SJCRH30 (cell line): ENCODE measurements around the gene KCNJ4. TPM values are rescaled to one million over a fixed set of nuclear protein-coding genes. Genes with fewer than 3 reads are reported as not detected.

Experiments used
- DNase-seq, 2 experiments: peaks; one replicate each; pipeline ENCODE4 v3.0.0-alpha.2; 2015 to 2020
- H3K27ac ChIP-seq: fragments of 250-450 bp; sonication (Bioruptor Pico); 2 replicates; pipeline ENCODE4 v1.5.1; 2020; ENCODE audit warnings: mild to moderate bottlenecking, moderate library complexity
- H3K27me3 ChIP-seq: fragments of 250-450 bp; sonication (Bioruptor Pico); 2 replicates; pipeline ENCODE4 v1.5.1; 2020; ENCODE audit warnings: mild to moderate bottlenecking, moderate library complexity
- H3K36me3 ChIP-seq: fragments of 250-450 bp; sonication (Bioruptor Pico); 2 replicates; pipeline ENCODE4 v1.5.1; 2020; ENCODE audit warnings: mild to moderate bottlenecking, moderate library complexity
- H3K4me1 ChIP-seq: fragments of 250-450 bp; sonication (Bioruptor Pico); 2 replicates; pipeline ENCODE4 v1.5.1; 2020; ENCODE audit warnings: mild to moderate bottlenecking, moderate library complexity
- H3K4me3 ChIP-seq: fragments of 250-450 bp; sonication (Bioruptor Pico); 2 replicates; pipeline ENCODE4 v1.5.1; 2020; ENCODE audit warnings: mild to moderate bottlenecking, moderate library complexity
- H3K9me3 ChIP-seq: fragments of 250-450 bp; sonication (Bioruptor Pico); replicated peaks from 2 replicates; pipeline ENCODE4 v1.5.1; 2020; ENCODE audit warnings: mild to moderate bottlenecking, moderate library complexity
- total RNA-seq: library from RNA; depleted of rRNA; stranded (reverse); fragments of >200 nt; shearing (Covaris generic); gene quantifications from 2 replicates; pipeline ENCODE4 v1.2.3, GENCODE V29; 2014

Gene KCNJ4
- total RNA-seq, 1 experiment from 2014 or later = 0.04 TPM

DNA sequence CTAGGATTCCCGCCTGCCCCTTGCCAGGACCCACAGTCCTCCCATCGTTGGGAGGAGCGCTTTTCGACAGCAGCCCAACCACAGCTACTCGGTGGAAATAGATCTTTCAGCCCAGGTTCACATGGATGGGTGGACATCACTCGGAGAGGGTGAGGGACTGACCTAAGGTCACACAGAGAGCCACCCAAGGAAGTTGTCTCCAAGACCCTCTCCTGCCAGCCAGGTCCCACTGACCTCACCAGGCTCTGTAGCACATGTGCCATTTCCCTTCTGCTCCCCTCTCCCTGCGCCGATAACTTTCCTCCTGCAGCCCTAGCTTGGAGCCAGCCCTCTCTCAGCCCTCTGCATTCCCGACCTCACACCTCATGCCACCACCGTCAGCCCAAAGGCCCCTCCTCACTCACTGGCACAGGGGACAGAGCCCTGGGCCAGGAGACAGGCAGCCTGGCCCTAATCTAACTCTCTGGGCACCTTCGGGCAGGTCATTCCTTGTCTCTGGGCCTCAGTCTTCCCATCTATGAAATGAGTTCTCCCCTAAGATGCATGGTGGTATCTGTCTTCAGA is 4.7 kb downstream of the KCNJ4 start:
- H3K4me1 ChIP-seq = no peaks in the 10 kb centered on the region
- H3K9me3 ChIP-seq = no peaks in the 10 kb centered on the region
- H3K27me3 ChIP-seq = peaks cover 26% of the 10 kb centered on the region
- H3K36me3 ChIP-seq = no peaks in the 10 kb centered on the region
- H3K27ac ChIP-seq = no peak overlapping the region
- H3K4me3 ChIP-seq = no peak overlapping the region
- no peak for DNase-seq

DNA sequence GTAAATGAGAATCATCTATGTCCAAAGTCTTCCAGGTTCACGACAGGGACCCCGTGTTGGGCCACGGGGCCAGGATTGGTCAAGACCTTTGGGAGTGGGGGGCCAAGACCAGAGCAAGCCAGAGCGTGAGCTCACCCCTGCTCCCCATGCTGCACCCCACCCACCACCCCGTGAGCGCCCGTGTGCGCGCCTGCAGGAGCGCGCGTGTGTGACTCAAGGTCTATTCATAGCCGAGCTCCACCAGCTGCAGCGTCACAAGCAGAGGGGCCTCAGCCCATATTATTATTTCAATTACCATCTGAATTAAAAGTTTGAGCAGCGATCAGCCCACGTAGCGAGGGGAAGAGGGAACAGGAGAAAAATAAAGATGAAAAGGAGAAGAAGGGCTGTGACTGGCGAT is 5.2 kb downstream of the KCNJ4 start:
- Histone ChIP-seq H3K9me3 (no peaks in the 10 kb centered on the region), H3K27ac (no peak overlapping the region), H3K4me1 (no peaks in the 10 kb centered on the region), H3K36me3 (no peaks in the 10 kb centered on the region), H3K4me3 (no peak overlapping the region), H3K27me3 (peaks cover 26% of the 10 kb centered on the region)
- DNase-seq = no peak

DNA sequence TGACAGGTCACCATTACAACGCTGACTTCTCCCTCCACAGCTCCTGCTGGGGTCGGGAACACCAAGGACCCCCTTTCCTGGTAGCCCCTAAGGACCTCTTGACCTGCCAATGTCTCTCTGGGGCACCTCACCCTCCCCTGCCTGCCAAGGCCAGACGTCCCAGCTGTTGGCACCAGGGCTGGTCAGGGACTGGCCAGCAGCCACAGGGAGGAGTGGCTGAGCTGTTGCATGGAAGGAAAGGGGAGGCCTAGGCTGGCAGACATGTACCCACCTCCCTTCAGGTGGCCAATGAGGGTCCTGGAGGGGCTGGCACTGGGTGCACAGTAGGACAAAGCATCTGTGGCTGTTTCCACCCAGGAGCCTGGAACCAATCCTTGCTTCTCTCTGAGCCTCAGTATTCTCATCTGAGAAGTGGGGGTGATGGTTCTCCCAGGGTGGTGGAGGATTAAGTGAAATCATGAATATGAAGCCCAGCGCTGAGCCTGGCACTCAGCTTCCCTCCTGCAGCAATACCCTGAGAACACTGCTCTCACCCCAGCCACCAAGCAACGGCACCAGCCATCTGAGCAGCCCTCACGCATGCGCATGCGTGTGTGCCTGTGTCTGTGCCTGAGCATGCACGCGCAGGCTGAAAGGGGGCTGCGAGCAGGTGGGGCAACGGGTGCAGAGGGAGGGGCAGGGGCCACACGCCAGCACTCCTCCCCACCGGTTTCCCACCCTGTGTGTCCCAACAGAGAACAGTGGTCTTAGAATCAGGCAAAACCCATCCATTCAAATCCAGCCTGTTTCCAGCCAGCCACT is 5.9 kb downstream of the KCNJ4 start:
- Histone ChIP-seq H3K4me3 (no peak overlapping the region), H3K9me3 (no peaks in the 10 kb centered on the region), H3K27ac (no peak overlapping the region), H3K4me1 (no peaks in the 10 kb centered on the region), H3K27me3 (peaks cover 29% of the 10 kb centered on the region), H3K36me3 (no peaks in the 10 kb centered on the region)
- no peak for DNase-seq

DNA sequence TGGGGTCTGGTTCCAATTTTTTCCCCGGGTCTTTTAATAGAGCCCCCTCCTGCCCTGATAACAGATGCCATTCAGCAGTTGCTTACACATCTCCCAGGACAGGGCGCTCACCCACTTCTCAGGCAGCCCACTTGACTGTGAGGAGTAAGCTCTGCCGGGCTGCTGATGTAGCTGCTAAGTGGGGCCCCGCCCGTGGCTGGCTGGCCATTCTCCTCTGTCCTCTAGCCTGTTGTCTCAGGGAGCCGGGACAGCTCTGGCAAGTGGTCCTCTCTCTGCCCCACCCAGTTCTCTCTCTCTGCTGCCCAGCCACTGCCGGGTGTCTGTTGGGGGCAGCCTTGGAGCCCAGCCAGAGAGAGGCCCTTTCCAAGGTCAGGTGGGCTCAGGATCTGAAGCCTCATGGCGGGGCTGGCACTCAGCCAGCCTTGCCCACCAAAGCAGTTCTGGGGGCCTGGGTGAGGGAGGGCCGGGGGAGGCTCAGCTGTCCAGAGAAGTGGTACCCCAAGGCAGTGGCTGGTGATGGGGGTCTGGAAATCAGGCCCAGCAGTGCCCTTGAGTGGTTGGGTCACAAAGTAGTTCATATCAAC is 8.9 kb downstream of the KCNJ4 start:
- no peaks in the 10 kb centered on the region for H3K4me1 ChIP-seq
- no peak overlapping the region for H3K27ac ChIP-seq
- H3K4me3 ChIP-seq = no peak overlapping the region
- H3K9me3 ChIP-seq = no peaks in the 10 kb centered on the region
- no peaks in the 10 kb centered on the region for H3K36me3 ChIP-seq
- no peak for DNase-seq
- H3K27me3 ChIP-seq = peaks cover 14% of the 10 kb centered on the region; the same call in 1 of the 2 replicates

DNA sequence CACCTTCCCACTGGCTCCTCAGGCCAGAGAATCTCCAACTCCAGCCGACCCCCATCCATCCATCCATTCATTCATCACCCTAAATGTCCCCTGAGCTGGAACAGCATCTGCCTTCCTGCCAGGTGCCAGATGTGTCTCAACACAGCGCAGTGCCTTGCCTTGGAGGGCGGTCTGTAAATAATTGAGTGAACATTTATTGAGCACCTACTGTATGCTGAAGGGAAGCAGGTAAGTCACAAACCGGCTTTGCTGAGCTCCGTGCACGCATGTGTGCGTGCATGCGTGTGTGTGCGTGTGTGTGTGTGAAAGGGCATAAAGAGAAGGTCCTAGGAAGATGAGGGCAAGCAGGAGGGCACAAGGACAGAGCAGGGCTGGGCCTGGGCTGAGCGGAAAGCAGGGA is 10.2 kb downstream of the KCNJ4 start:
- H3K27me3 ChIP-seq = 0 out of 2 replicates have a peak, but pooled peaks cover 7% of the 10 kb centered on the region
- no peak overlapping the region for H3K4me3 ChIP-seq
- H3K27ac ChIP-seq = no peak overlapping the region

DNA sequence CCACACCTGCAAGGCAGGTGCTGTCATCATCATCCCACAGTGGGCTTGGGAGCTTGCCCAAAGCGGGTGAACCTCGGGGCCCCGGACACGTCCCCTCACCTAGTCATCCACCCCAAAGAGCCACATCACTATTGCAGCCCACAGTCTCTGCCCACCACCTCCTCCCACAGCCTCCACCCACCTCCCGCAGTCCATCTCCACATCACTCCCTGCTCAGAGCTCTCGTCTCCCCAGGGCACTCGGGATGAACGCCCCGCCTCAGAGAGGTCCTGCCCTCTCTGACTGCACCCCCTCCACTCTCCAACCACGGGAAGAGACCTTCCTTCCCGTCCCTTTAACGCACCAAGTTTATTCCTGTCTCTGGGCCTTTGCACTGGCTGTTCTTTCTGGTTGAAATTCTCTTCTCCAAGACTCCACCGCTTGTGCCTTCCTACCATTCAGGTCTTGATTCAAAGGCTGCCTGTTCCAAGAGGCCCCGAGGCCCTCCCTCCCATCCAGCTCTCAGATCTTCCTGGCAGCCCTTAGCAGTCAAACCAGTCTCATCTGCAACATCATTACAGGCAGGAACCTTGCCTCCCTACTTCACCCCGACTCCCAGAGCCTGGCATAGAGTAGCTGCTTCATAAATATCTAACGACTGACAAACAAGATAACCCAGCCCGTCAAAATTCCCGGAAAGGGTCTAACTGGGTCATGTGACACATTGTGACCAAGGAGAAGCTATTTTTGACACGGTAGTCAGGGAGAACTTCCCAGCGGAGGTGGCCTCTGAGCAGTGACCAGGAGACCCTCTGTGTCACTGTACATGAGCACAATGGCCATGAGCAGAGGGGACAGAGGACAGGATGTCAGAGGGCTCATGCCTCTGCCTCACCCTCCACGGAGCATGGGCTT is 11.1 kb downstream of the KCNJ4 start:
- Histone ChIP-seq H3K9me3 (no peaks in the 10 kb centered on the region), H3K36me3 (no peaks in the 10 kb centered on the region), H3K4me1 (no peaks in the 10 kb centered on the region), H3K27me3 (0 out of 2 replicates have a peak, but pooled peaks cover 4% of the 10 kb centered on the region), H3K4me3 (no peak overlapping the region), H3K27ac (no peak overlapping the region)
- DNase-seq = no peak

More for the DNA sequence above, 10.2 kb downstream of the KCNJ4 start:
- H3K36me3 ChIP-seq = no peaks in the 10 kb centered on the region
- no peaks in the 10 kb centered on the region for H3K9me3 ChIP-seq
- no peak for DNase-seq
- H3K4me1 ChIP-seq = no peaks in the 10 kb centered on the region

DNA sequence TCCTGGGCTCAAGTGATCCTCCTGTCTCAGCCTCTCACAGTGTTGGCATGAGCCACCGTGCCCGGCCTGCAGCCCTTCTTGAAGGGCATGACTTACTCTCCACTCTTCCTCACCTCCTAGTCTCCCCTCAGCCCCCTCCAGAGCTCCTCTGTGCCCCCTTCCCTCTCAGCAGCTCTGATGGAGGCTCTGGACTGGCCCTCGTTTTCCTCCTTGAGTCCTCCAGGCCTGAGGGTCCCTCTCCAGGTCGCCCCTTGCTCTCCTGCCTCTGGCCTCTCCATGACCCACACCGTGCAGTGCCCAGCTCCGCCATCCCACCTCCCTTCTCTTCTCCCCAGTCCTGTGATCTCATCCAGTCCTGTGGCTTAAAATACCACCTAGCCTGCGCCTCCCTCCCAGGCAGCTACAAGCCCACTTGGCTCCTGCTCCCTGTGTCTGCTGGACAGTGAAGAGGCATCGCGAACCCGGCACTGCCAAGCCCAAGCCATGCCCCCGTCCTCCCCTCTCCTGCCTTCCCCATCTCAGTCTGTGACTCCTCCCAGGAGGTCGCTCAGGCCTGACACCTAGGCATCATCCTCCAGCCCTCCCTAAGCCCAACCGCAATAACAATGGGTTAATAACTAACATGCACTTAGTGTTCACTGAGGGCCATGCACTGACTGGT is 11.9 kb downstream of the KCNJ4 start:
- Histone ChIP-seq H3K4me3 (no peak overlapping the region), H3K27ac (no peak overlapping the region), H3K27me3 (0 out of 2 replicates have a peak, but pooled peaks cover 4% of the 10 kb centered on the region), H3K36me3 (no peaks in the 10 kb centered on the region), H3K4me1 (no peaks in the 10 kb centered on the region), H3K9me3 (no peaks in the 10 kb centered on the region)
- DNase-seq = no peak

DNA sequence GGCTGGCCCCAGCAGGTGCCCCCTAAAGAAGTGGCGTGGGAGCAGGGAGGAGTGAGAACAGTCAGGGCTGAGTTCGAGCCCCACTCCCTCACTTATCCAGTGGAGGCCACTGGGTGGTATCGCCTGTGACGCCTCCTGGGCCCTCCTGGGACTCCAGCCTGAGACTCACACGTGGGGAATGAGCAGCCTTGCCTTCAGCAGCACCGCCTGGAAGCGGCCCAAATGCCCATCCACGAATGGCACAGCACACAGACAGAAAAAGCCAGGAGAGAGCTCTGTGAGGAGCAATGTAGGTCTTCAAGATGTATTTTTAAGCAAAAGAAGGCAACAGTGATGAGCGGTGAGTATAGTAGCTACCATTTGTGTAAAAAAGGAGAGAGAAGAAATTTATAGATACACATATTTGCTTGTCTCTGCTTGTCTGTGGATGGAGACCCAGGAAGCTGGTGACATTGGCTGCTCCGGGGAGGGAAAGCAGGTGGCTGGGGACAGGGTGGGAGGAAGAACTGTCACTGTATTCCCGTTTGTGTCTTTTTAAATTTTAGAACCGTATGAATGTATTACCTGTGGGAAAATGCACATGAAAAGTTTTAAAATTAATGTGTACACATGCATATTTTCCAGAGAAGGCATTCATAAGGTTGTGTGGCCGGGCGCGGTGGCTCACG is 13.2 kb downstream of the KCNJ4 start:
- H3K4me3 ChIP-seq = no peak overlapping the region
- no peaks in the 10 kb centered on the region for H3K36me3 ChIP-seq
- 0 out of 2 replicates have a peak, but pooled peaks cover 4% of the 10 kb centered on the region for H3K27me3 ChIP-seq
- H3K4me1 ChIP-seq = no peaks in the 10 kb centered on the region
- H3K27ac ChIP-seq = no peak overlapping the region
- H3K9me3 ChIP-seq = no peaks in the 10 kb centered on the region
- DNase-seq = no peak

DNA sequence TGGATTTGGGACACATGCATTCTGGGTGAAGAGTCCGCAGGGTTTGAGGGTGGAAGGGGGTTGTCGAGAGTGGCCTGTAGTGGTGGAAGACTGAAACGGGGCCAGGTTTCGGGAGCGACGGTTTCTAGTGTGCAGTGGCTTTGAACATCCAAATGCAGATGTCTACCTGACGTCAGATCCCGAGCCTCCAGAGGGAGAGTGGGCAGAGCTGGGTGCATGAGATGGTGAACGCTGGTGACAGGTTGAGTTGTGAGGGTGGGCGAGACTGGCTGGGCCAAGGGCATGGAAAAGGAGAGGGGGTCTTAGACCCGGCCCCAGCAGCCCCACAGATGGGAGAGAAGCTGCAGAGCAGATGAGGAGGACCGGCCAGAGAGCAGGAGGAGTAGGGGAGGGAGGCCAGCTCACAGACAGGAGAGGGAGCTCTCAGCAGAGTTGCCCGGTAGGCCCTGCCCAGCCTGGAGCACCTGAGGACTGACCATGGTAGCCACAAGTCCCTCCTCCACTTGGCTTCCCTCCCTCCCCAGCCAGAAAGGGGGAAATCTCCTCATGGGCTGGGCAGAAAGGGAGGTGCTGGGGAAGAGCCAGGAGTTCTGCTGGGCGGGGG is 14.2 kb downstream of the KCNJ4 start:
- Histone ChIP-seq H3K27me3 (0 out of 2 replicates have a peak, but pooled peaks cover 4% of the 10 kb centered on the region), H3K36me3 (no peaks in the 10 kb centered on the region), H3K27ac (no peak overlapping the region), H3K4me1 (no peaks in the 10 kb centered on the region), H3K4me3 (no peak overlapping the region), H3K9me3 (no peaks in the 10 kb centered on the region)
- no peak for DNase-seq

DNA sequence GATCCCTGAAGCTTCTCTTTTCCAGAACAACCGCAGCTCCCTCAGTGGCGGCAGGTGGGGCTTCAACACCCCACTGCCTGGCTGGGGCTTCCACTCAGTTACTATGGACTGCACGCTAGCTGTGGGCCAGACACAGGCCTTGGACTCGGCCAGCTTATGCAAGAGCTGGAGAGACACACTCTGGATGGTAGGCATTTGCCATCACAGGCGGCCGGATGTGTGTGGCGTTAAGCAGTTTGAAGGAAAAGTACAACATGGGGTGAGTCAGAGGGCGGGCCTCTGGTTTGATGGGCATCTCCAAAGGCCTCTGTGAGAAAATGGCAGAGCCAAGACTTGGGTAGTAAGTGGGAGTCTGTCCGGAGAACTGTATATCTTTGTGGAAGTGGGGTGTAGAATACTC is 17.6 kb downstream of the KCNJ4 start:
- no peaks in the 10 kb centered on the region for H3K36me3 ChIP-seq
- no peak for DNase-seq

DNA sequence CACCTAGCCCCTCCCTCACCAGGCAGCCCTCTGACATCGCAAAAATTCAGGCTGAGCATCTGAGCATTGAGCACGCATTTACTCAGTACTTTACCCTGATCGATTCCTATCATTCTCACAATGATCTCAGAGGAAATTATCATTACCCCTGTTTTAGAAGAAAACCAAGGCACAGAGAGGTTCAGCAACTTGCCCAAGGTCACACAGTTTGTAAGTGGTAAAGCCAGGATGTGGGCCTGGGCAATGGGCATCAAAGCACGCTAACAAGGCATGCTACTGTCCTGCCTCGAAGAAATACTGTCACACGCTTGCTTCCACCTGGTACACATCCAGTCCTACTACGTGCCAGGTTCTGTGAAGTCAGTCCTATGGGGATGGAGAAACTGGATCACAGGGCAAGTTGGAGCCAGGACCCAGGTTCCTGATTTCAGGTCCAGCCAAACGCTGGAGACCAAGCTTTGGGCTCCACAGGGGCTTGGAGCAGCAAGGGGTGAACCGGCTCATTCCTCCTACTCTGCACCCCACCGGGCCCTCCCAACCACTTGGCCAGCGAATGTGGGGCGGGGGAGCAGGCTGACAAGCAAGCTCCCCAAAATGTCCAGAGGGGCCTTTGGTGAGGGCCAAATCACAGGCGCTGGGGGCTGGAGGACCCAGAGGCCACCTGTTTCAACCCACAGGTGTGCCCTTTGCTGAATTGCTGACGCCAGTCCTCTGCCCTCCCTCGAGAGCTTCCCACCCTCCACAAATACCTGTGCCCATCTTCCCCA is 18.2 kb downstream of the KCNJ4 start:
- H3K27ac ChIP-seq = no peak overlapping the region
- no peaks in the 10 kb centered on the region for H3K4me1 ChIP-seq
- no peaks in the 10 kb centered on the region for H3K9me3 ChIP-seq
- DNase-seq = no peak
- no peak overlapping the region for H3K4me3 ChIP-seq
- no peaks in the 10 kb centered on the region for H3K27me3 ChIP-seq
- H3K36me3 ChIP-seq = no peaks in the 10 kb centered on the region

More for the DNA sequence above, 17.6 kb downstream of the KCNJ4 start:
- H3K4me1 ChIP-seq = no peaks in the 10 kb centered on the region
- no peaks in the 10 kb centered on the region for H3K9me3 ChIP-seq
- H3K27ac ChIP-seq = no peak overlapping the region
- H3K27me3 ChIP-seq = no peaks in the 10 kb centered on the region
- H3K4me3 ChIP-seq = no peak overlapping the region

DNA sequence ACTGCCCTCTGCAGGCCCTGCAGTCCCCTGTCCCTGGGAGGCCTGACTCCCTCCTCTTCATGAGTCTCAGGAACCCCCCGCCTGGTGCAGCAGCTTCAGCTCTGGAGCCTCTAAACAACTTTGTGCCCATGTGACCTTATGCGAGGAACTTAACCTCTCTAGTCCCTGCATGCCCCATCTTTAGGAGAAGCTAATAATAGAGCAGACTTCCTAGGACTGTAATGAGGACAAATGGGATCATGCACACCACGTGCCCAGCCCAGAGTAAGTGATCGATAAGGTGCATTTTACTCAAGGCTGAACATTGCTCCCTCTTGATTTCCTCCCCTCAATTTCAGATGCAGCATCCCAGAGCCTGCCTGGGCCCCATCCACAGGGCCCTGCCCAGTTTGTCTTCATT is 19.0 kb downstream of the KCNJ4 start:
- Histone ChIP-seq H3K27me3 (no peaks in the 10 kb centered on the region), H3K4me1 (no peaks in the 10 kb centered on the region), H3K27ac (no peak overlapping the region), H3K9me3 (no peaks in the 10 kb centered on the region), H3K4me3 (no peak overlapping the region), H3K36me3 (no peaks in the 10 kb centered on the region)
- DNase-seq = no peak

DNA sequence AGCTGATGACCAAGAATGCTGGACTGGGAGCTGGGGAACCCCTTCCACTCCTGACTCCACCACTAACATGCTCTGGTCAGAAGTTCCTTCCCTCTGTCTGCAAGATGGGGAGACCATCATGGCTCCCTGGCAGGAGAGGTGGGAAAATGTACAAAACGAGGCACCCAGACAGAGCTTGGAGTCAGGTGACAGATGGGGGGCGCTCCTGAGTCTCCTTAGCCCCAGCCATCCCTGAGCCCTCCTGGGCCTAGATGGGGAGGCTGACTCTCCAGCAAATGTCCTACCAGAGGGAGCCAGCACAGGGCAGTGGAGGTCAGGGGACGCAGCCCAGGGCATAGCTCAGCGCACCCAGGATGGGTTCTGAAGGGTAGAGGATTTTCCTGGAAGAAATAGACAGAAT is 20.0 kb downstream of the KCNJ4 start:
- no peak overlapping the region for H3K27ac ChIP-seq
- H3K4me3 ChIP-seq = no peak overlapping the region
- H3K4me1 ChIP-seq = no peaks in the 10 kb centered on the region
- H3K36me3 ChIP-seq = no peaks in the 10 kb centered on the region
- H3K27me3 ChIP-seq = no peaks in the 10 kb centered on the region
- no peak for DNase-seq
- H3K9me3 ChIP-seq = no peaks in the 10 kb centered on the region
